ENCODE data around the gene MYO9A. TPM values are rescaled to one million over a fixed set of nuclear protein-coding genes. Genes with fewer than 3 reads are reported as not detected.

The MYO9A gene
- total RNA-seq, 1 experiment from 2014 or later = 41.6 TPM

DNA sequence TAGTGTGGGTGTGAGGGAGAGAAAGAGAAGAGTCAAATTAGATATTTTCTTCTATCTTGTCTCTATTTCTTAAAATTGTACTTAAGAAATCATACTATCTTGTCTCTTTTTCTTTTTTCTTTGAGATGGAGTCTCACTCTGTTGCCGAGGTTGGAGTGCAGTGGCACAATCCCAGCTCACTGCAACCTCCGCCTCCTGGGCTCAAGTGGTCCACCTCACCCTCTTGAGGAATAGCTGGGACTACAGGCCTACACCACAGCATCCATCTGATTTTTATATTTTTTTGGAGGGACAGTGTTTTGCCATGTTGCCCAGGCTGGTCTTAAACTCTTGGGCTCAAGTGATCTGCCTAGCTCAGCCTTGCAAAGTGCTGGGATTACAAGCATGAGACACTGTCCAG is 104.2 kb downstream of the MYO9A start:
- in situ Hi-C loops (cut with HindIII; ENCODE audit: low pct_unique_long_range_greater_than_20kb, low sequenced_read_pairs) = no loop called here
- Histone ChIP-seq H3K4me1 (ENCODE audit: control insufficient read depth, insufficient read depth, low read length) (no peaks in the 10 kb centered on the region), H3K36me3 (ENCODE audit: control insufficient read depth, insufficient read depth, low read length) (0 out of 2 replicates have a peak, but pooled peaks cover 5% of the 10 kb centered on the region), H3K27ac (ENCODE audit: low read length) (no peak overlapping the region), H3K27me3 (ENCODE audit: control insufficient read depth, insufficient read depth, low read length) (no peaks in the 10 kb centered on the region), H3K9me3 (ENCODE audit: control insufficient read depth, insufficient read depth, low read depth, low read length) (no peaks in the 10 kb centered on the region), H3K4me3 (ENCODE audit: low read depth in 2 of 2, low read length in 2 of 2) (no peak overlapping the region)
- TF ChIP-seq POLR2AphosphoS5 (IDR thresholded peaks at IDR 0.05; ENCODE audit: low read depth, low read length) (no peak), SIN3A (IDR thresholded peaks at IDR 0.05; ENCODE audit: borderline replicate concordance, insufficient read depth, low read depth, low read length) (no peak), TCF7L2 (IDR thresholded peaks at IDR 0.05; ENCODE audit: low read depth, low read length) (no peak)
- TF ChIP-seq, protein P1, sequence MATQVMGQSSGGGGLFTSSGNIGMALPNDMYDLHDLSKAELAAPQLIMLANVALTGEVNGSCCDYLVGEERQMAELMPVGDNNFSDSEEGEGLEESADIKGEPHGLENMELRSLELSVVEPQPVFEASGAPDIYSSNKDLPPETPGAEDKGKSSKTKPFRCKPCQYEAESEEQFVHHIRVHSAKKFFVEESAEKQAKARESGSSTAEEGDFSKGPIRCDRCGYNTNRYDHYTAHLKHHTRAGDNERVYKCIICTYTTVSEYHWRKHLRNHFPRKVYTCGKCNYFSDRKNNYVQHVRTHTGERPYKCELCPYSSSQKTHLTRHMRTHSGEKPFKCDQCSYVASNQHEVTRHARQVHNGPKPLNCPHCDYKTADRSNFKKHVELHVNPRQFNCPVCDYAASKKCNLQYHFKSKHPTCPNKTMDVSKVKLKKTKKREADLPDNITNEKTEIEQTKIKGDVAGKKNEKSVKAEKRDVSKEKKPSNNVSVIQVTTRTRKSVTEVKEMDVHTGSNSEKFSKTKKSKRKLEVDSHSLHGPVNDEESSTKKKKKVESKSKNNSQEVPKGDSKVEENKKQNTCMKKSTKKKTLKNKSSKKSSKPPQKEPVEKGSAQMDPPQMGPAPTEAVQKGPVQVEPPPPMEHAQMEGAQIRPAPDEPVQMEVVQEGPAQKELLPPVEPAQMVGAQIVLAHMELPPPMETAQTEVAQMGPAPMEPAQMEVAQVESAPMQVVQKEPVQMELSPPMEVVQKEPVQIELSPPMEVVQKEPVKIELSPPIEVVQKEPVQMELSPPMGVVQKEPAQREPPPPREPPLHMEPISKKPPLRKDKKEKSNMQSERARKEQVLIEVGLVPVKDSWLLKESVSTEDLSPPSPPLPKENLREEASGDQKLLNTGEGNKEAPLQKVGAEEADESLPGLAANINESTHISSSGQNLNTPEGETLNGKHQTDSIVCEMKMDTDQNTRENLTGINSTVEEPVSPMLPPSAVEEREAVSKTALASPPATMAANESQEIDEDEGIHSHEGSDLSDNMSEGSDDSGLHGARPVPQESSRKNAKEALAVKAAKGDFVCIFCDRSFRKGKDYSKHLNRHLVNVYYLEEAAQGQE (IDR thresholded peaks at IDR 0.05; ENCODE audit: insufficient read depth in 1 of 2, low read depth in 2 of 2, low read length in 1 of 2) = no peak
- TF ChIP-seq, protein P2, sequence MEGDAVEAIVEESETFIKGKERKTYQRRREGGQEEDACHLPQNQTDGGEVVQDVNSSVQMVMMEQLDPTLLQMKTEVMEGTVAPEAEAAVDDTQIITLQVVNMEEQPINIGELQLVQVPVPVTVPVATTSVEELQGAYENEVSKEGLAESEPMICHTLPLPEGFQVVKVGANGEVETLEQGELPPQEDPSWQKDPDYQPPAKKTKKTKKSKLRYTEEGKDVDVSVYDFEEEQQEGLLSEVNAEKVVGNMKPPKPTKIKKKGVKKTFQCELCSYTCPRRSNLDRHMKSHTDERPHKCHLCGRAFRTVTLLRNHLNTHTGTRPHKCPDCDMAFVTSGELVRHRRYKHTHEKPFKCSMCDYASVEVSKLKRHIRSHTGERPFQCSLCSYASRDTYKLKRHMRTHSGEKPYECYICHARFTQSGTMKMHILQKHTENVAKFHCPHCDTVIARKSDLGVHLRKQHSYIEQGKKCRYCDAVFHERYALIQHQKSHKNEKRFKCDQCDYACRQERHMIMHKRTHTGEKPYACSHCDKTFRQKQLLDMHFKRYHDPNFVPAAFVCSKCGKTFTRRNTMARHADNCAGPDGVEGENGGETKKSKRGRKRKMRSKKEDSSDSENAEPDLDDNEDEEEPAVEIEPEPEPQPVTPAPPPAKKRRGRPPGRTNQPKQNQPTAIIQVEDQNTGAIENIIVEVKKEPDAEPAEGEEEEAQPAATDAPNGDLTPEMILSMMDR (IDR thresholded peaks at IDR 0.05) = no peak
- no TSS peak for BruUV-seq (replicated peaks)
- intact Hi-C loops (cut with micrococcal nuclease; ENCODE audit: unreplicated experiment) = no loop called here
- ChIA-PET POLR2A (no interaction called here), CTCF (no interaction called here)
- DNase-seq (ENCODE audit: low read depth, low spot score) = no peak
- ATAC-seq = no peak

DNA sequence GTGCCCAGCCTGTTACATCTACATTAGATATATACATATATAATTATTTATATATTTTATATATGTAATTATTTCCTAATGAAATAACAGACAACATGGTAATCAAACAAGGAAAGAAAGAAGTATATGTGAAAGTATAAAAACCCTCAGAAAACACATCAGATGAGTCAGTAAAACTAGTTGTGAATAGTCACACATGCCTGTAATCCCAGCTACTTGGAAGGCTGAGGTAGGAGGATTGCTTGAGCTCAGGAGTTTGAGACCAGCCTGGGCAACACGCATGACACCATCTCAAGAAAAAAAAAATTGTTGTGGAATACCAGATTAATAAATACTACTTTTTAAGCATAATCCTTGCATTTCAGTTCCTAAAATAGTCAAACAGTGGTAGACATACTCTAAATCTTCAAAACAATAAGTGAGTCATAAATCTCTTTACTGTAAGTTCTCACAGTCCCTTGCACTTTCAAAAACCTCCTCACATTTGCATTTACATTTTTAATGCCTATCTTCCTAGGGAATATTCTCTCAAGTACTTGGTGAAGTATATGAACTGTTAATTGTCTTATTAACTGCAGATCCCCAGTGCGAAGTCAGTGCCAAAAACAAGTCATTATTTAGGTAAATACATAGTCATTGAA is 106.5 kb downstream of the MYO9A start:
- BruUV-seq (replicated peaks) = no TSS peak

More for the DNA sequence above, 106.5 kb downstream of the MYO9A start:
- DNase-seq (ENCODE audit: low read depth, low spot score) = no peak
- ChIA-PET POLR2A (no interaction called here), CTCF (no interaction called here)
- no peak for ATAC-seq
- in situ Hi-C loops (cut with HindIII; ENCODE audit: low pct_unique_long_range_greater_than_20kb, low sequenced_read_pairs) (no loop called here), intact Hi-C loops (cut with micrococcal nuclease; ENCODE audit: unreplicated experiment) (no loop called here)
- TF ChIP-seq TCF7L2 (IDR thresholded peaks at IDR 0.05; ENCODE audit: low read depth, low read length) (no peak), SIN3A (IDR thresholded peaks at IDR 0.05; ENCODE audit: borderline replicate concordance, insufficient read depth, low read depth, low read length) (no peak), POLR2AphosphoS5 (IDR thresholded peaks at IDR 0.05; ENCODE audit: low read depth, low read length) (no peak)
- TF ChIP-seq, protein P1 (IDR thresholded peaks at IDR 0.05; ENCODE audit: insufficient read depth in 1 of 2, low read depth in 2 of 2, low read length in 1 of 2) = no peak
- TF ChIP-seq, protein P2 (IDR thresholded peaks at IDR 0.05) = no peak
- Histone ChIP-seq H3K4me1 (ENCODE audit: control insufficient read depth, insufficient read depth, low read length) (no peaks in the 10 kb centered on the region), H3K27ac (ENCODE audit: low read length) (no peak overlapping the region), H3K36me3 (ENCODE audit: control insufficient read depth, insufficient read depth, low read length) (0 out of 2 replicates have a peak, but pooled peaks cover 5% of the 10 kb centered on the region), H3K4me3 (ENCODE audit: low read depth in 2 of 2, low read length in 2 of 2) (no peak overlapping the region), H3K27me3 (ENCODE audit: control insufficient read depth, insufficient read depth, low read length) (no peaks in the 10 kb centered on the region), H3K9me3 (ENCODE audit: control insufficient read depth, insufficient read depth, low read depth, low read length) (no peaks in the 10 kb centered on the region)

All from Panc1 (cell line).